Esophagus muscularis mucosa (tissue), 4 donors: Measurements from ENCODE around the gene HOXD10. TPM values are rescaled to one million over a fixed set of nuclear protein-coding genes. Genes with fewer than 3 reads are reported as not detected.

ENCODE experiments used
- DNase-seq: peaks from one replicate; pipeline ENCODE4 v3.0.0-alpha.2; 2017; ENCODE audit errors: extremely low spot score
- H3K27ac ChIP-seq, 4 donors: fragments of 200-600 bp; sonication (generic); replicated peaks in 1 of 4; 1 replicate in 3 of 4; 2 replicates in 1 of 4; pipeline ENCODE4 v1.5.1; 2016 to 2019; ENCODE audit warnings: mild to moderate bottlenecking in 1 of 4
- H3K27me3 ChIP-seq, 4 donors: fragments of 200-600 bp; sonication (generic); one replicate each; pipeline versions ENCODE4 v1.5.1 to v1.6.0; 2016 to 2019
- H3K36me3 ChIP-seq, 4 donors: fragments of 200-600 bp; sonication (generic); one replicate each; pipeline ENCODE4 v1.5.1; 2016 to 2019
- H3K4me1 ChIP-seq, 4 donors: fragments of 200-600 bp; sonication (generic); one replicate each; pipeline ENCODE4 v1.5.1; 2016 to 2019
- H3K4me3 ChIP-seq, 4 donors: fragments of 200-600 bp; sonication (generic); 1 replicate in 2 of 4; 2 replicates in 2 of 4; pipeline ENCODE4 v1.5.1; 2016 to 2019; ENCODE audit warnings: mild to moderate bottlenecking in 4 of 4, moderate library complexity in 1 of 4
- H3K9me3 ChIP-seq, 4 donors: fragments of 200-600 bp; sonication (generic); 1 replicate in 3 of 4; 2 replicates in 1 of 4; pipeline ENCODE4 v1.5.1; 2016 to 2019
- CTCF ChIP-seq, 3 experiments: fragments of 200-600 bp in 2 of 3; fragments of 450-650 bp in 1 of 3; sonication (generic) in 2 of 3; IDR thresholded peaks; one replicate each; pipeline ENCODE4 v1.5.1; 2017 to 2019; ENCODE audit warnings: antibody characterized with exemption in 3 of 3, mild to moderate bottlenecking in 2 of 3, moderate library complexity in 1 of 3
- EP300 ChIP-seq: sonication (generic); formaldehyde crosslinking; IDR thresholded peaks from one replicate; pipeline ENCODE4 v1.6.1; 2017; ENCODE audit warnings: antibody characterized with exemption
- POLR2A ChIP-seq: fragments of 450-650 bp; IDR thresholded peaks from one replicate; pipeline ENCODE4 v1.6.1; 2017; ENCODE audit warnings: antibody characterized with exemption, moderate library complexity, mild to moderate bottlenecking, low read depth
- POLR2AphosphoS5 ChIP-seq, 2 donors: sonication (generic); formaldehyde crosslinking; IDR thresholded peaks; one replicate each; pipeline ENCODE4 v1.6.1; 2017; ENCODE audit warnings: antibody characterized with exemption in 2 of 2
- WGBS: methylation state at CpG from one replicate; pipeline ENCODE4 v1.1.5; 2018; 5-methylcytosine and 5-hydroxymethylcytosine counted together
- intact Hi-C: fragments of 100-400 bp; cut with DNase I; formaldehyde crosslinking; loops from one replicate; pipeline ENCODE4 v1.15.1; 2023
- total RNA-seq, 4 donors: library from RNA; depleted of rRNA; stranded (reverse); fragments of >200 nt; gene quantifications; one replicate each; pipeline versions ENCODE4 v1.1.0 to v1.2.1, GENCODE V29; 2016

The HOXD10 gene
- total RNA-seq, 4 donors from 2014 or later: 0.42 to 0.50 TPM; not detected in 2

DNA sequence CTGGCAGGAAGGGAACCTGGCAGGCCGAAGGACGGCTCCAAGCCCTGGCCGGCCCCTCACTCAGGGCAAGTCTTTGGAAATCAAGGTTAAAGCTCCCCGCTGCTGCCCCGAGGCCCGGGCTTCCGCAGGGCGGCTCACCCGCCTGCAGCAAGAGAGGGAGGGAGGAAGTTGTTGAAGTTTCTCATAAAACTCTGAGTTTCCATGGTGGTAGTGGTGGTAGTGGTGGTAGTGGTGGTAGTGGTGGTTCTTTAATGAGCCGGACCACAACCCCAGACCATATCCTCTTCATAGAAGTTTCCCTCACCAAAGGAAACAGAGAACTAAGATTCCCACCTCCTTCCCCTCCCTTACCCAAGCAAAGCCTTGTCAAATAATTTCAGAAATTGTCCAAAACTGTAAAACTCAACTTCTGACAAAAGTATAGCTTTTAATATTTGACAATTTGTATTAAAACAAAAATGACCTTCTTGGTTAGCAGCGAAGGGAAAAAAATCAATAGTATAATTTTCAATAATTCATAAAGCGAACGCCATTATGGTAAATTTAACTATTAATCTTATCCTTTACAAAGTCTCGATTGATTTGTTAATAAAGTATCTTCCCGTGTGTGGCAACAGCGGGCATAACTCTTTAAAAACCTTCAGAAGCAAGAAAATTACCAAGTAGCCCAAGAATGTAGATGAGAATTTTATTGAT lies 1.5 kb upstream of the HOXD10 start:
- intact Hi-C loops: no loop called here
- Histone ChIP-seq H3K4me3 (no peak overlapping the region), H3K9me3 (no peaks in the 10 kb centered on the region), H3K27ac (no peak overlapping the region), H3K36me3 (no peaks in the 10 kb centered on the region), H3K27me3 (peaks cover 5 to 100% (median 93%) of the 10 kb centered on the region in 4 donors), H3K4me1 (peaks cover 5 to 23% (median 15%) of the 10 kb centered on the region in 4 donors)
- WGBS: 30% methylated on average over 15 of the region's 16 CpGs
- TF ChIP-seq CTCF (IDR thresholded peaks at IDR 0.05): no peak
- no peak for TF ChIP-seq POLR2AphosphoS5 (IDR thresholded peaks at IDR 0.05)
- no peak for TF ChIP-seq EP300
- no peak for TF ChIP-seq POLR2A
- DNase-seq: no peak

GRCh38 chr2:176117162-176117822 lies 714 bp downstream of the HOXD10 start:
- WGBS: 17% methylated on average over 32 of the region's 40 CpGs
- no peak overlapping the region for H3K4me3 ChIP-seq

DNA sequence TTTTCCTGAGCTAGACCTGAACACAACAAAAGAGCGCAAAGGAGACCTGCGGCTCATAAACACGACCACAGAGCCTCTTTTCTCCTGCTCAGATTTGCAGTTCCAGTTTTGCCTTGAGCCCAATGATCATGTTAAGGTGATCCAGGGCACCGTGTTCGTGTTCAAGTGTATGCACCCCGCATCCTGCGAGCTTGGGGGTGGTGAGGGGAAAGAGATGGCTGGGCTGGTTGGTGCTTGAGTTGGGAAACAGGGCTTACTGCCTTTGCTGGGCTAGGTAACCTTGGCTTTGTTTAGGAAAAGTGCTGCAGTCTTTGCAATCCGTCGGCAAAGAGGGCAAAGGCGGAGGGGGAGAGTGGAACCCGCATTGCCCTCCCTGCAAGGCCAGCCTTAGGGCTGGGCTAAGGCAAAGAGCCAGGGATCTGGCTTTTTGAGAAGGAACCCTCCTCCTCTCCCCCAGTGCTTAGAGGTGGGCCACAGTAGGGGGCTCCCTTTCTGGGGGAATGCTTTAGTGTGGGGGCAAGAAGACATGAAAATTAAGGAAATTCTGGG lies 1.3 kb downstream of the HOXD10 start:
- no peak overlapping the region for H3K27ac ChIP-seq
- no peaks in the 10 kb centered on the region for H3K9me3 ChIP-seq
- WGBS: 6% methylated on average over 11 of the region's 11 CpGs
- peaks cover 15 to 31% (median 22%) of the 10 kb centered on the region in 4 donors for H3K4me1 ChIP-seq
- H3K4me3 ChIP-seq: no peak overlapping the region
- H3K36me3 ChIP-seq: no peaks in the 10 kb centered on the region
- no peak for DNase-seq
- intact Hi-C loops: no loop called here
- TF ChIP-seq POLR2AphosphoS5 (IDR thresholded peaks at IDR 0.05) (no peak), EP300 (no peak), POLR2A (no peak), CTCF (IDR thresholded peaks at IDR 0.05) (no peak)
- H3K27me3 ChIP-seq: peaks cover 10 to 100% (median 93%) of the 10 kb centered on the region in 4 donors

More at GRCh38 chr2:176117162-176117822, 714 bp downstream of the HOXD10 start:
- intact Hi-C loops: no loop called here
- peaks cover 9 to 29% (median 16%) of the 10 kb centered on the region in 4 donors for H3K4me1 ChIP-seq
- peaks cover 5 to 100% (median 93%) of the 10 kb centered on the region in 4 donors for H3K27me3 ChIP-seq
- H3K36me3 ChIP-seq: no peaks in the 10 kb centered on the region
- no peak overlapping the region for H3K27ac ChIP-seq
- H3K9me3 ChIP-seq: no peaks in the 10 kb centered on the region
- no peak for DNase-seq
- TF ChIP-seq POLR2AphosphoS5 (IDR thresholded peaks at IDR 0.05) (no peak), POLR2A (no peak), CTCF (IDR thresholded peaks at IDR 0.05) (no peak), EP300 (no peak)

- Histone ChIP-seq H3K9me3 (no peaks in the 10 kb centered on the region), H3K4me1 (peaks cover 21 to 40% (median 30%) of the 10 kb centered on the region in 4 donors), H3K36me3 (no peaks in the 10 kb centered on the region), H3K27ac (no peak overlapping the region), H3K27me3 (peaks cover 14 to 100% (median 93%) of the 10 kb centered on the region in 4 donors), H3K4me3 (no peak overlapping the region)
- WGBS: 12% methylated on average over 24 of the region's 24 CpGs
- no peak for DNase-seq
- TF ChIP-seq POLR2AphosphoS5 (IDR thresholded peaks at IDR 0.05) (no peak), CTCF (IDR thresholded peaks at IDR 0.05) (no peak), POLR2A (no peak), EP300 (no peak)
- intact Hi-C loops: no loop called here
Measured at GRCh38 chr2:176118601-176119339, 2.2 kb downstream of the HOXD10 start.
